DND-41 (cell line): ENCODE data around the gene SNORC.

Experiments used
- EZH2 ChIP-seq: IDR thresholded peaks from 3 replicates; pipeline ENCODE4 v1.6.1; 2012; ENCODE audit warnings: borderline replicate concordance, low read depth, mild to moderate bottlenecking, moderate library complexity, low read length, inconsistent platforms; ENCODE audit not compliant: severe bottlenecking
- TF ChIP-seq, protein P1 (sequence below): IDR thresholded peaks from 2 replicates; pipeline ENCODE4 v1.5.1; 2012; ENCODE audit warnings: borderline replicate concordance, low read length, moderate library complexity, mild to moderate bottlenecking; ENCODE audit not compliant: poor library complexity, severe bottlenecking; ENCODE audit errors: extremely low read depth

DNA sequence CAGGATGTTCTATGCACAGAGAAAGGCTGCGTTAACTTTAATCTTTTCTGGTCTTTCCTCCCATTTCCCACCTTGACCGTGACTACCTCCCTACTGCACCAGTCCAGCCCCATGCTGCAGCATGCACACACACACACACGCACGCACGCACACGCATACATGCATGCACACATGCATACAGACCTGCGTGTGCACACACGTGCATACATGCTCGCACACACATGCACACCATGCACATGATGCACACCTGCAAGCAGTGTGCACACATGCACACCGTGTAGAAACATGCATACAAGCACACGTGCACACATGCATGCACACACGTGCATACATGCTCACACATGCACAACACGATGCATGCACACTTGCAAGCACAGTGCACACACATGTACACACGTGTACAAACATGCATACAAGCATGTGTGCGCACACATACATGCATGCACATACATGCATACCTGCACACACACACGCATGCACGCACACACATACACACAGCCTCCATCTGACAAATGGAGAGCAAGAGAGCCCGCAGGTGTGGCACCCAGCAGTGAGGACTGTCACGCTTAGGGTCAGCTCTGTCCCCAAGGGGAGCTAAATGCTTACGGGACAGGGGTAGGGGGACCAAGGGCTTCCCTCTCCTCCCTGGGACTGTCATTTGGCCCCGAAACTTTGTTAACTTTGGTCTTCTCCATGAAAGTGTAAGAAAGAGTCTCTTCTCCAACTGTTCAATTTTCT is 18.2 kb downstream of the SNORC start:
- TF ChIP-seq, protein P1, sequence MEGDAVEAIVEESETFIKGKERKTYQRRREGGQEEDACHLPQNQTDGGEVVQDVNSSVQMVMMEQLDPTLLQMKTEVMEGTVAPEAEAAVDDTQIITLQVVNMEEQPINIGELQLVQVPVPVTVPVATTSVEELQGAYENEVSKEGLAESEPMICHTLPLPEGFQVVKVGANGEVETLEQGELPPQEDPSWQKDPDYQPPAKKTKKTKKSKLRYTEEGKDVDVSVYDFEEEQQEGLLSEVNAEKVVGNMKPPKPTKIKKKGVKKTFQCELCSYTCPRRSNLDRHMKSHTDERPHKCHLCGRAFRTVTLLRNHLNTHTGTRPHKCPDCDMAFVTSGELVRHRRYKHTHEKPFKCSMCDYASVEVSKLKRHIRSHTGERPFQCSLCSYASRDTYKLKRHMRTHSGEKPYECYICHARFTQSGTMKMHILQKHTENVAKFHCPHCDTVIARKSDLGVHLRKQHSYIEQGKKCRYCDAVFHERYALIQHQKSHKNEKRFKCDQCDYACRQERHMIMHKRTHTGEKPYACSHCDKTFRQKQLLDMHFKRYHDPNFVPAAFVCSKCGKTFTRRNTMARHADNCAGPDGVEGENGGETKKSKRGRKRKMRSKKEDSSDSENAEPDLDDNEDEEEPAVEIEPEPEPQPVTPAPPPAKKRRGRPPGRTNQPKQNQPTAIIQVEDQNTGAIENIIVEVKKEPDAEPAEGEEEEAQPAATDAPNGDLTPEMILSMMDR, result no peak
- no peak for TF ChIP-seq EZH2
